ENCODE data around the gene ADAMTS18.
"Not testable (repeated sequence)": the region's sequence is repeated elsewhere in the genome, so short reads cannot be mapped to it uniquely, and the experiment has no call there.

ADAMTS18 gene

DNA sequence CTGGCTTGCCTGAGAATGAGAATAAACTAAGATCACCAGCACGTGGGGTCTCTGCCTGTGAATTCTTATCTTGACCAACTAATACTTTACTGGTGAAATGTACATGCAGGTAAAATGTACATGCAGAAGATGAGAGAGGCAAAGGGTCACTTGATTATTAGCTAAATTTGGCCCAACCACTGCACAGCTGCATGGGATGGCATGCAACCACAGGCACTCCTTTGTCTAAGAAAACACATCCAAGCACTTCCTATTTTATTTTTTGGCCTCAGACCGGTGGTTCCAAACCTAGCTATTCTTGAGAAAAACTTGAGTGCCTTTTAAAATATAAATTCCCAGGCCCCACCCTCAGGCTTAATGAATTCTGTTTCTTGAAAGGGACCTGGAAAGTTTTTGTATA lies 157.7 kb downstream of the ADAMTS18 start:
- DNase-seq, result no peak

DNA sequence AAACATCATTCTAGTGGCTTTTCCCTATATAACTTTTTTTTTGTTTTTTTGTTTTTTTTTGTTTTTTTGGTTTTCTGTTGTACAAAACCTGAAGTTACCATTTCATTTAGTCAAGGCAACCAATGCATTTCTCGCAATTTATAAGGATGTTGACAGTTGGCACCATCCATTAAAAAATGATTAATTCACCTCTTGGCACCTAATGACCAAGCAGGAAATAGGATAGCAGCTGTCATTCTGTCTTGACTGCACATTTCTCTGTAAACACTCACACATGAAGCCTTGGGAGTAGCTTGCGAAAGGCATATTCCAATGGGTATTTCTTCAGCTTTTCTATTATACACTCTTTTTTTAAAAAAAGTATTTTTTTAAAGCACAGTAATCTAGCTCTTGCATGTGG lies 158.2 kb downstream of the ADAMTS18 start:
- DNase-seq, result no peak

DNA sequence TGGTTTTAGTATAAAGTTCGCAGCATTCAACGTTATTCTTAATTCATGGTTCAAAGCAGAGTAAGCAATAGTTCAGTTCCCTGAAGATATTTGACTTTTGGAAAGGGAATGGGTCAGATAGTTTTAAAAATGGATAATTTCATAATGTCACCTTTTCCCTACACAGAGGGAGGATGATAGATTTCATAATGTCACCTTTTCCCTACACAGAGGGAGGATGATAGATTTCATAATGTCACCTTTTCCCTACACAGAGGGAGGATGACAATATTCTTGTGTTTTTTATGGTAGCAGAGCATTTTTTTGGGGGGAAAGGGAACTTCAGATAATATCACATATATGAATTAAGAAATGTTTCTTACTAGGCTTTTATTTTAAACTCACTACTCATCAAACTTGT lies 159.5 kb downstream of the ADAMTS18 start:
- DNase-seq, result not testable (repeated sequence)

DNA sequence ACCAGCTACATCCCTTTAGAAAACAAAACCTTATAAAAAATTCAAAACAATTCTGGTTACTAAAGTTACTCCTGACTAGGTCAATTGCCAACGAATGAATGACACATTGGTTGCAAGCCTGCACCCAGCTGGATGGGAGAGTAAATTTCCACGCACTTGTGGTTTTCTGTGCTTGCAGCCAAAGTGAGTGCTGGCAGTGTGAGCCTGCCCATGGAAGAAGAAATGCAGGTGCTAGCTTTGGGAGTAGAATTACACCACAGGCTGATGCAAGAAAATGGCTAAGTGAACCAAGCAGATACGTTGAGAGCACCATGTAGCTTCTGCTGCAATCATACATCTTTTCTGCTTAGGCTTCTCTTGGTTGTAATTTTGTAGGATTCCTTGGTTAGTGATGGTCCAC lies 161.0 kb downstream of the ADAMTS18 start:
- DNase-seq, result no peak

DNA sequence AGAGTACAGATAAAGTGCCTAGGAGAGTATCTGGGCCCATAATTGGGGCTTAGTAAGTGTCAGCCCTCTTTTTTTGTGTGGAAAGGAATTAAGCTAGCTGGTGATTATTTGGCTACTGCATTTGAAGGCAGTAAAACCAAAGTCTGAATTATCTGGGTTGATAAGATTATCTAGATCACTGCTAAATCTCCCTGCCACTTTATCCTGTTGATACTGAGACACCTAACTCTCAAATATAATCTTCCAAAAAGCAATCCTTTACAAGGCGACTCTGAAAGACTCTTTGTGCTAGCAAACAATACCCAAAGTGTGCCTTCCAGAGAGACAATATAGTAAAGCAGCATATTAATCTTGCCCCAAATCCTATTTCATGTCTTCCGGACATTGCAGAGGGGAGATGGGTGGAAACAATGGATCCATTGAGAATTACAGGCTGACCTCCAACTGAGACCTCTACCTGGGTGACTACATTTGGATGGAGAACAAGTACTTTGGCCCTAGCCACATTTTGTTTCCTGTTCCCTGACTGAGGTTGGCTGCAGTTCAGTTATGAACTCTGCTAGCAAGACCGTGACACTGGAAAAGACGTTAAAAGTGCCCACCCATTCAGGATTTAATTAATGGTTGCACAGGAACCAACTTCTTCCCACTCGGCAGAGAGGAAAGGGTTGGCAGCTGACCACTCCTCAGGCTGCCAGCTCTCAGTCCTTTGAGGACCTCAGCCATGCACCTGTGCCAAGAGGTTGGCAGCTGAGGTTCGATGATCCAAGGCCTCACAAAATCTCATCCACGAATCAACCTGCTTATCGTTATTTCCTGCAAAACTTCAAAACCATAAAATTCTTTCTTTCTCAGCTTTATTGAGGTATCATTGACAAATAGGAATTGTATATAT lies 163.1 kb downstream of the ADAMTS18 start:
- no peak for DNase-seq

DNA sequence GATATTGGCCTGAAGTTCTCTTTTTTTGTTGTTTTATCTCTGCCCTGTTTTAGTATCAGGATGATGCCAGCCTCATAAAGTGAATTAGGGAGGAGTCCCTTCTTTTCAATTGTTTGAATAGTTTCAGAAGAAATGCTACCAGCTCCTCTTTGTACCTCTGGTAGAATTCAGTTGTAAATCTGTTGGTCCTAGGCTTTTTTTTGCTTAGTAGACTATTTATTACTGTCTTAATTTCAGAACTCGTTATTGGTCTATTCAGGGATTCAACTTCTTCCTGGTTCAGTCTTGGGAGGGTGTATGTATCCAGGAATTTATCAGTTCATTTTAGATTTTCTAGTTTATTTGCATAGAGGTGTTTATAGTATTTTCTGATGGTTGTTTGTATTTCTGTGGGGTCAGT lies 168.6 kb downstream of the ADAMTS18 start:
- not testable (repeated sequence) for DNase-seq

DNA sequence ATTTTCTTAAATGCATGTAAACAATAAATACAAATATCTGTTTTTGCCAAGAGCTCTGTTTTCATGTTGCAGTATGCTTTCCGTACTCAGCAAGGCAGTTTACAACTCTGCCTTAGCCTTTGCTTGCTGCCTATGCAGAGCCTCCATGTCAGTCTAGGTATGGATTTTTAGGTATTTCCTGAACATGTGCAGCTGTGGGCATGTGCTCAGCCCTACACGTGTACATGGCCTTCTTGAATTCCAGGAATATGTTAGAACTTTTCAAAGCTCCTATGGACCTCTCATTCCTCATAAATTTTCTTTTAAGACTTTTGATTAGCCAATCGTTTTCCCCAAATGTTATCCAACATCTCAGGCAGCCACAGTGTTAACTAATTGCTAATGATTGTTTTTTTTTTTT lies 171.9 kb downstream of the ADAMTS18 start:
- DNase-seq, result no peak

DNA sequence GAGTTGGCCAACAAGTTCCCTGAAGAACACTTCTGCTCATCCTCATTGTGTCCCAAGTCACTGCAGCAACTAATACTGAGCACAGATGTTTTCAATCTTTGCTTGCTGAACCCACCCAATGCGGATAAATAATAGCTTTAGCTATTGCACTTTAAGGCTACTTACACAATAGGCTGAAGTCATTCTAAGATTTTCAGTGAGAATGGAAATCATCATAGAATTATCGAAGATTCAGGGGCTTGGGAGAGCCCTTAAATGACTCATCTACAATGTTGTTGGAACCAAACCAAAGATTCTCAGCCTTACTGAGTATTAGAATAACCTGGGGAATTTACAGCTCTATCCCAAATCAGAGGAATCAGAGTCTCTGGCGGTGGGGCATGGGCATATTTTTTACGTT lies 184.4 kb downstream of the ADAMTS18 start:
- no peak for DNase-seq

DNA sequence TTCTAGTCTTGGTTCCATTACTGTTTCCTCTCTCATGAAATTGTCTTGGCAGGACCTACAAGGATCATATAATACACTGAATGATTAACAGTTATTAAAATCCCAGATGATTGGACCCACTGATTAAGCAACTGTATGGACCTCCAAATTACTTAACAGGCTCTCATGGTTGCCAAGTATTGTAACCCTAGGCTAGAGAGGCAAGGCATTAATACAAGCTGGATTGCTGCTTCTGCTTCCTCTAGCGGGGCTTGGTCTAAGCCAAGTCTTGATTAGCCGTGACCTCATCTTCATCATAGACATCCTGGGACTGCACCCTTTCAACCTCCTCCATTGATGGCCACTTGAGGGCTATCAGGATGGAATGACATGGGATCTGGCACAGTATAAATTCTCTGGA lies 188.7 kb downstream of the ADAMTS18 start:
- no peak for DNase-seq

DNA sequence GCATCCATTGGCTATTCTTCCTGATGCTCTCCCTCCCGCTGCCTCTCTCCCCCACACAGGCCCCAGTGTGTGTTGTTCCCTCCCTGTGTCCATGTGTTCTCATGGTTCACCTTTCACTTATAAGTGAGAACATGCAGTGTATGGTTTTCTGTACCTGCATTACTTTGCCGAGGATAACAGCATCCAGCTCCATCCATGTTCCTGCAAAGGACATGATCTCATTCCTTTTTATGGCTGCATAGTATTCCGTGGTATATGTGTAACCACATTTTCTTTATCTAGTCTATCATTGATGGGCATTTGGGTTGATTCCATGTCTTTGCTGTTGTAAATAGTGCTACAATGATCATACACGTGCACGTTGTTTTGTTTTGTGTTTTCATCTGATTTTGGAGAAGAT lies 192.4 kb downstream of the ADAMTS18 start:
- DNase-seq, result not testable (repeated sequence)

DNA sequence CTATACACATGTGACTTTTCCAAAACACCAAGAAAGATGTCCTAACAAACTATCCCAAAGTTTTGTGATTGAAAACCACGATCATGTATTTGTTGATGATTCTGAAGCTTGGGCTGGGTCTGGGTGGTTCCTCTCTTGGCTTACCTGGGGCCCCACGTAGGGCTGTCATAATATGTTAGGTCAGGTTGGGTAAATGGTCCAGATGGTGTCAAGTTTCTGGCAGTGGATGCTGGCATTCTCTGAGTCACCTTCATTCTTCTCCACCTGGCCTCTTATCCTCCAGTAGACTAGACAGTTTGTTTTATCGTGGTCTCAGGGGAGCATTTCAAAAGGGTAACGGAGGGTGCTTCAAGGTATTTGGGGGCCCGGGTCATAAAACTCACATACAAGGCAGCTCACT lies 196.2 kb downstream of the ADAMTS18 start:
- no peak for DNase-seq

DNA sequence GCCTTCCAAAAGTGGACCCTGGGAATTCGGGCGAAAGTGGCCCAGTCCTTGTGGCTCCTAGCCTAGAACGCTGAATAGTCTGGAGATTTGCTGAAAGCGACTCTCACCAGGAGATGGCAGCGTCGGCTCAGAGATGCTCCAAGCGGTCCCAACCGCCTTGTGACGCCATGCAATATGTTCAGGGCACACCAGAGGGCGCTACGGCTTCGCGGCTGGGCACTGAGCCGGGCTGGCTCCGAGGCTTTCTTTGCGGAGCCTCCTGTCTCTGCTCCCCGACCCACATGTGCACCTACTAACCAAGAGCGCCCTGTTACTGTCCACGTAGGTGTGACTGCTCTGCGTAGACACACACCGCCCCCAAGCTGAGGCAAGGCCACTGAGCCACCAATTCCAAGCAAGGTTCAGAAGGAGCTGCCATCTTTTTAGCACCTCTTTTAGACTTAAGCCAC lies 198.7 kb downstream of the ADAMTS18 start:
- DNase-seq, result peak; percentile 90

DNA sequence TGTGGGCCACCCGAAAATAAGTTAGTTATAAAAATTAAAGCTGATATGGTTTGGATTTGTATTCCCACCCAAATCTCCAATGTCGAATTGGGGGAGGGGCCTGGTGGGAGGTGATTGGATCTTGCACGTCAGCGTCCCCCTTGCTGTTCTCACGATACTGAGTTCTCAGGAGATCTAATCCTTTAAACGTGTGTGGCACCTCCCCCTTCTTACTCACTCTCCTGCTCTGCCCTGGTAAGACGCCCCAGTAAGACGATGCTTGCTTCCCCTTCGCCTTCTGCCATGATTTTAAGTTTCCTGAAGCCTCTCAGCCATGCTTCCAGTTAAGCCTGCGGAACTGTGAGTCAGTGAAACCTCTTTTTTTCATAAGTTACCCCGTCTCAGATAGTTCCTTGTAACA lies 200.2 kb downstream of the ADAMTS18 start:
- no peak for DNase-seq

DNA sequence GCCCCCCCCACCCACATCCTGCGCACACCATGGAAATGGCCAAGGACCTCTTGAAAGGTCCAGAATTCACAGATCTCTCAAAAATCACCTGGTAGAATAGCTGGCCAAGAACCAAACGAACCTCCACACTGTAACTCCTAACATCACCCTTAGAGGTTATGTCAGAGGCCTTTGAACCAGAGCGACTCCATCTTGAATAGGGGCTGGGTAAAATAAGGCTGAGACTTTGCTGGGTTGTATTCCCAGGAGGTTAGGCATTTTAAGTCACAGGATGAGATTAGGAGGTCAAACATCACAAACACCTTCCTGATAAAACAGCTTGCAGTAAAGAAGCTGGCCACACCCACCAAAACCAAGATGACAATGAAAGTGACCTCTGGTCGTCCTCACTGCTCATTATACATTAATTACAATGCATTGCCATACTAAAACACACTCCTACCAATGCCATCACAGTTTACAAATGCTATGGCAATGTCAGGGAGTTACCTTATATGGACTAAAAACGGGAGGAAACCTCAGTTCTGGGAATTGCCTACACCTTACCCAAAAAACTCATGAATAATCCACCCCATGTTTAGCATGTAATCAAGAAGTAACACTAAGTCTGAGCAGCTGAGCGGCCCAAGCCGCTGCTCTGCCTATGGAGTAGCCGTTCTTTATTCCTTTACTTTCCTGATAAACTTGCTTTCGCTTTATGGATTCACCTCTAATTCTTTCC lies 200.9 kb downstream of the ADAMTS18 start:
- no peak for DNase-seq
